ENCODE data around the gene CLEC4G. TPM values are rescaled to one million over a fixed set of nuclear protein-coding genes. Genes with fewer than 3 reads are reported as not detected.
A peak's percentile ranks its signal among the peaks of the same experiment; 100 is the strongest.

Gene CLEC4G
- total RNA-seq, 1 donor, result 0.63 TPM

DNA sequence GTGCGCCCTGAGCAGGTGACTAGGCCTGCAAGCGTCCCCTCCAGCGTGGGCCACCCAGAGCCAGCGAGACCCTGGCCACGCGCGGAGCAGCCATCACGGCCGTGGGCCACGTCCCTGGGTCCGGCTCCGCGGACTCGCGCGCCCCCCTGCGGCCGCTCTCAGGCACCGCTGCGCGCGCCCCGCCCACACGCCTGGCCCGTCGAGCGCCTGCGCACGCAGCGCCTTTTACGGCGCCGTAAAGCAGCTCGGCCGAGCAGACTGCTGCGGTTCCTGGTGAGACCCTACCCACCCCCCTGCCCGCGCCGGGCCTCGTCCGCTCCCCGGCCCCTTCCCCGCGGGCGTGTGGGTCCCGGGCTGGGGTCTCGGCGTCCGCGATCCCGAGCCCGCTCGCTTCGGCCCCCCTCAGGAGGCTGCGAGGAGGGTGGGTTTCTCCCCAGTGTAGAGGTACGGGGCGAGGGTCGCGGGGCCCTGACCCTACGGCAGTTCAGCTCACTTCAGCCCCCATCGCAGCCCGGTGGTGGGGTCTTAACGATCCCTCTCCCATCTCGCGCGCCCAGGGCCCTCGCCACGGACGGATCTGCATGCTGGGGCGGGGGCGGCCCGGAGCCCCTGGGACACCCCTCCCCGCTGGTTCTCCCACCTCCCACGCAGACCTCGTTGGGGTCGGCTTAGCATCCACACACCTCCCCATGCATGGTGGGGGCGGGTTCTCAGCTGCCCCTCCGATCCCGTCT lies 51.1 kb downstream of the CLEC4G start, which contains the start of gene TRAPPC5:
TSS of gene TRAPPC5 (plus strand) at position 228 of the 734 bp plus-strand sequence. CDS start 1,421 bp downstream, outside the sequence.
- Histone ChIP-seq H3K9me3 (ENCODE audit: low read depth, low read length) (no peaks in the 10 kb centered on the region), H3K27me3 (ENCODE audit: insufficient read depth, low read length) (no peaks in the 10 kb centered on the region), H3K4me3 (ENCODE audit: low read length) (peak within 1 kb of the TSS; percentile 95), H3K4me1 (ENCODE audit: insufficient read depth, low read length) (peaks cover 66% of the 10 kb centered on the region)

DNA sequence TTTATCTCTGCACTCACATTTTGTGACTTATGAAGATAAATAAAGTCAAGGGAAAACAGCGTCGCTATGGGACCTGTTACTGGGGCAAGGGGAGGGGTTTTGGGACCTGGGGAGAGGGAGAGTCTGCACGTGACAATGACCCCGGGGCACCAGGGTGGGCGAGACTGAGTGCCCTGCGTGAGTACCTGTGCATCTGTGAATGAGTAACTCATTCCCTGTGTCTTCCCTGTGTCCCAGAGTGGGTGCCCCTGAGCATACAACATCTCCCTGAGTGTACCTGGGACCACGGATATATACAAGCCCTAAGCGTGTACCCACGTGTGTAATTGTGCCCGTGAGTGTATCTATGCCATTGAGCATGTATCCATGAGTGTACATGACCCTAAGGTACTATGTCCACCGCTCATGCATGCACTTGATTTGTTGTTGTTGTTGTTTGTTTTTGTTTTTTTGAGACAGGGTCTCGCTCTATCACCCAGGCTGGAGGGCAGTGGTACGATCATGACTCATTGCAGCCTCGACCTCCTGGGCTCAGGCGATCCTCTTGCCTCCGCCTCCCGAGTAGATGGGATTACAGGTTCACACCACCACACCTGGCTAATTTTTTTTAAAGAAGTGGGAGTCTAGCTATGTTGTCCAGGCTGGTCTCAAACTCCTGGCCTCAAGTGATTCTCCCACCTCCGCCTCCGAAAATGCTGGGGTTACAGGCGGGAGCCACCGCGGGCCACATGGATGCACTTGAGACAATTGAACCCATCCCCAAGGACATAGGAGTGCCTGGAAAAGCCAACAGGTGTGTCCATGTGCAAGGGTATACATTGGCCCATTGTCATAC lies 51.9 kb downstream of the CLEC4G start:
- no peaks in the 10 kb centered on the region for H3K9me3 ChIP-seq (ENCODE audit: low read depth, low read length)
- H3K27me3 ChIP-seq (ENCODE audit: insufficient read depth, low read length), result no peaks in the 10 kb centered on the region
- peak overlapping the region; percentile 95 for H3K4me3 ChIP-seq (ENCODE audit: low read length)
- H3K4me1 ChIP-seq (ENCODE audit: insufficient read depth, low read length), result peaks cover 74% of the 10 kb centered on the region

DNA sequence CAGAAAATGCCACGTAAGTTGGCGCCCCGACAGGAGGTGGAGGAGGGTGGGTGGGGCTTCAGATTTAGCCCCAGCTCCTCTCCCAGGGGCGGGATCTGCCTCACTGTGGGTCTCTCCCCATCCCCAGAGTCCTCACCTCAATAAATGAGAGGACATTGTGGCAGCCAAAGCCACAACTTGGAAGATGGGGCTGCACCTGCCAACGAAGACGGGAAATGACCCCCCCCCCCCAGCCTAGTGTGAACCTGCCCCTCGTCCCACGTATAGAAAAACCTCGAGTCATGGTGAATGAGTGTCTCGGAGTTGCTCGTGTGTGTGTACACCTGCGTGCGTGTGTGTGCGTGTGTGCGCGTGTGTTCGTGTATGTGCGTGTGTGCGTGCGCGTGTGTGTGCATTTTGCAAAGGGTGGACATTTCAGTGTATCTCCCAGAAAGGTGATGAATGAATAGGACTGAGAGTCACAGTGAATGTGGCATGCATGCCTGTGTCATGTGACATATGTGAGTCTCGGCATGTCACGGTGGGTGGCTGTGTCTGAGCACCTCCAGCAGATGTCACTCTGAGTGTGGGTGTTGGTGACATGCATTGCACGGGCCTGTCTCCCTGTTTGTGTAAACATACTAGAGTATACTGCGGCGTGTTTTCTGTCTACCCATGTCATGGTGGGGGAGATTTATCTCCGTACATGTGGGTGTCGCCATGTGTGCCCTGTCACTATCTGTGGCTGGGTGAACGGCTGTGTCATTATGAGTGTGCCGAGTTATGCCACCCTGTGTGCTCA lies 52.7 kb downstream of the CLEC4G start:
- H3K9me3 ChIP-seq (ENCODE audit: low read depth, low read length), result no peaks in the 10 kb centered on the region
- peaks cover 82% of the 10 kb centered on the region for H3K4me1 ChIP-seq (ENCODE audit: insufficient read depth, low read length)
- no peak overlapping the region for H3K4me3 ChIP-seq (ENCODE audit: low read length)
- H3K27me3 ChIP-seq (ENCODE audit: insufficient read depth, low read length), result no peaks in the 10 kb centered on the region

Other genes with a start within 250 kb of the CLEC4G start
- 0.21 TPM for gene PEX11G, start 243.1 kb downstream of the CLEC4G start, total RNA-seq
- 4.0 TPM for gene ZNF358, start 216.0 kb downstream of the CLEC4G start, total RNA-seq
- 7.9 TPM for gene MCOLN1, start 209.5 kb downstream of the CLEC4G start, total RNA-seq
- gene PNPLA6, start 196.4 kb downstream of the CLEC4G start, total RNA-seq, result 54.3 TPM
- 0.10 TPM for gene CAMSAP3, start 136.2 kb downstream of the CLEC4G start, total RNA-seq
- gene XAB2, start 102.6 kb downstream of the CLEC4G start, total RNA-seq, result 53.2 TPM
- gene PET100, start 102.3 kb downstream of the CLEC4G start, total RNA-seq, result 14.3 TPM
- 0.63 TPM for gene PCP2, start 98.4 kb downstream of the CLEC4G start, total RNA-seq
- gene STXBP2, start 95.0 kb downstream of the CLEC4G start, total RNA-seq, result 89.7 TPM
- gene RETN, start 63.1 kb downstream of the CLEC4G start, total RNA-seq, result 47.2 TPM
- 1.8 TPM for gene MCEMP1, start 55.0 kb downstream of the CLEC4G start, total RNA-seq
- 25.5 TPM for gene TRAPPC5, start 51.3 kb downstream of the CLEC4G start, total RNA-seq
- gene FCER2, start 30.0 kb downstream of the CLEC4G start, total RNA-seq, result 25.4 TPM
- 0.21 TPM for gene CD209, start 15.4 kb upstream of the CLEC4G start, total RNA-seq
- not detected for gene CLEC4M, start 31.1 kb upstream of the CLEC4G start, total RNA-seq
- 17.2 TPM for gene EVI5L, start 98.1 kb upstream of the CLEC4G start, total RNA-seq
- 0.10 TPM for gene PRR36, start 142.3 kb upstream of the CLEC4G start, total RNA-seq
- gene LRRC8E, start 156.4 kb upstream of the CLEC4G start, total RNA-seq, result not detected
- gene MAP2K7, start 171.8 kb upstream of the CLEC4G start, total RNA-seq, result 23.2 TPM
- gene TGFBR3L, start 182.7 kb upstream of the CLEC4G start, total RNA-seq, result 0.10 TPM
- 8.6 TPM for gene SNAPC2, start 188.2 kb upstream of the CLEC4G start, total RNA-seq
- not detected for gene CTXN1, start 194.0 kb upstream of the CLEC4G start, total RNA-seq
- gene TIMM44, start 211.6 kb upstream of the CLEC4G start, total RNA-seq, result 34.2 TPM